Raji (cell line): Measurements from ENCODE around the gene TMCC1.

Experiments
- POLR2A ChIP-seq: IDR thresholded peaks from 2 replicates; pipeline ENCODE4 v1.6.1; 2011; ENCODE audit warnings: low read depth, low read length, control low read depth; ENCODE audit not compliant: insufficient read depth

Gene TMCC1

DNA sequence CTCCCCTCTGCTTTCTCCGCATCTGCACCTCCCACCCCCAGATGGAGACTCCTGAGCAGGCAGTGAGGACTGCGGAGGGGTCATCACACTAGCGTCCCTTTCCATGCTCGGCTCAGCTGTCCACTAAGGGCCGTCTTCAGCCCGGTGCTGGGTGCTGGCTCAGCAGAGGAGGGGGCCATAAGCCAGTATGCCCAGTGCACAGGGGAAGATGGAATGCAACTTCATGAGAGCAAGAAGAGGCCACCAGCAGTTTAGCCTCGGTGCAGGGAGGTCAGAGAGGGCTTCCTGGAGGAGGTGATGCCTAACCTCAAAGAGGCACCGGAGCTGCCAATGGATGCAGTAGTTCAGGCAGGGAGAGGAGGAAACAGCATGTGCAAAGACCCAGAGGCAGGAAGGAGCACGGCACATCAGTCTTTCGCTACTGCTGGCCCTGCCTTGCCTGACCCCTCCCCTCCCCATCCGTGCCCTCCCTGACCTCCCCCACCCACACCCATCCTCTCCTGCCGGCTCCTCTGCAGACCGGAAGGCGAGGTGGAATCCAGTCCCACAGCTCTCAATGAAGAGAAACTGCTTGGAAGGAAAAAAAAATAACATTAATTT, 271.8 kb downstream of the TMCC1 start:
- no peak for TF ChIP-seq POLR2A

GRCh38 chr3:129620828-129621559, 272.5 kb downstream of the TMCC1 start:
- no peak for TF ChIP-seq POLR2A

GRCh38 chr3:129619726-129620162, 273.8 kb downstream of the TMCC1 start:
- TF ChIP-seq POLR2A: no peak

- TF ChIP-seq POLR2A: no peak
Measured at GRCh38 chr3:129618901-129619671, 274.4 kb downstream of the TMCC1 start.

GRCh38 chr3:129618186-129618820, 275.2 kb downstream of the TMCC1 start:
- TF ChIP-seq POLR2A: no peak

- no peak for TF ChIP-seq POLR2A
Measured at GRCh38 chr3:129617381-129618185, 275.9 kb downstream of the TMCC1 start.

GRCh38 chr3:129616713-129617112, 276.8 kb downstream of the TMCC1 start:
- no peak for TF ChIP-seq POLR2A

GRCh38 chr3:129616291-129616690, 277.2 kb downstream of the TMCC1 start:
- TF ChIP-seq POLR2A: no peak

- TF ChIP-seq POLR2A: no peak
Measured at GRCh38 chr3:129615751-129616281, 277.7 kb downstream of the TMCC1 start.

DNA sequence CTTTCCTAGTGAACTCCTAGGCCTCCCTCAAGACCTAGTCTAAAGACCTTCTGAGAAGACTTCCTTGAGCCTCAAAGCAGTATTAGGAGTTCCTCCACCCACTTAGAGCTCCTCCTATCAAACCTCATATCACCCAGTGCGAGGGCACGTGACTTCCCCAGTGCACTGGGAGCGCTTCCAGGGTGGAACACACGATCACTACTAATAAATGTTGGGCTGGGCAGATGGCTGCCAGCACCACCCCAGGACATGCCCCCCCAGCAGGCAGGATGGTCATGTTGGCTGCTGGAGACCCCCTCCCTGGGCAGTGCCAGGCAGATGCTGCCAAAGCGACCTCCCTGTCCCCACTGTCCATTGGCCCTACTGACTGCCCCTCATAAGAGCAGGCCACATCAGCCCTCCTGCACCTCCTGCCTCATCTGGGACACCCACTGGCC, 278.6 kb downstream of the TMCC1 start:
- no peak for TF ChIP-seq POLR2A

DNA sequence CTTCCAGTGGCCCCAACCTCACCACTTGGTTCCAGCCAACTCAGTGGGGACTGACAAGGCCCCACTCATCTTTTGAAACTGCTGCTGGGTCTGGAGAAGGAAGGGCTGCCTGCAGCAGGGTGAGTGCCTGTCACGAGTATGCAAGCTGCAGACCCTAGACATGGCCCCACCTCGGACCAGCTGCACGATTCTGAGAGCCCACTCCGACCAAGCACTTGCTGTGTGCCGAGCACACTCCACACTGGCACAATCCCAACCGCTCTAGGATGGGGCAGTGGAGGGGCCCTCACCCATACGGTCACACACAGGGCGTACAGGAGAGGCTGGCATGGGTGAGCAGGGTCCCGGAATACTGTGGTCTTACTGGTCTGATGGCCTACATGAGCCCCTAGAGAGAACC, 279.1 kb downstream of the TMCC1 start:
- no peak for TF ChIP-seq POLR2A

GRCh38 chr3:129613367-129613740, 280.2 kb downstream of the TMCC1 start:
- no peak for TF ChIP-seq POLR2A

- TF ChIP-seq POLR2A: no peak
Measured at GRCh38 chr3:129612534-129613366, 280.8 kb downstream of the TMCC1 start.

GRCh38 chr3:129611812-129612533, 281.5 kb downstream of the TMCC1 start:
- TF ChIP-seq POLR2A: no peak

DNA sequence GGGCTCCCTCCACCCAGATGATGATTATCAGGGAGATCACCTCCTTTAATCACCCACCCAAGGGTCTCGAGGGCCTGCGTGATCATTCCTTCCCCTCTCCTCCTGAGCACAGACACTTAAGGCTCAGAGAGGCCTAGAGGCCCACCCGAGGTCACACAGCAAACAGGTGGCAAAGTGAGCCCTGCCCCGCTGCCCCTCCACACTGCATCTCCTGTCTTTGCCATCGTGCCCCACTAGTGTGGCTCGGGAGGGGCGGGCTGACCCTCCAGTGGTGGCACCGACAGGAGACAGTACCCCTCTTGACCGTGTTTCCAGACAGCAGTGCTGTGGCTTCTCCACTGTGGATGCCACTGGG, 282.1 kb downstream of the TMCC1 start:
- TF ChIP-seq POLR2A: no peak
